Measurements from ENCODE around the gene PTCD3. TPM values are rescaled to one million over a fixed set of nuclear protein-coding genes. Genes with fewer than 3 reads are reported as not detected.

Gene PTCD3
- polyA plus RNA-seq, 1 donor from 2014 or later: 214 TPM

GRCh38 chr2:86171295-86171694, 65.3 kb downstream of the PTCD3 start:
- no peak overlapping the region for H3K4me2 ChIP-seq (ENCODE audit: low read length)
- no peak overlapping the region for H3K9ac ChIP-seq (ENCODE audit: low read length)
- H2AFZ ChIP-seq (ENCODE audit: low read depth, low read length): no peak overlapping the region
- TF ChIP-seq MXI1 (conservative IDR thresholded peaks at IDR 0.05; ENCODE audit: poor library complexity, severe bottlenecking) (no peak), POLR2AphosphoS5 (IDR thresholded peaks at IDR 0.05) (no peak), REST (IDR thresholded peaks at IDR 0.05; ENCODE audit: borderline replicate concordance) (no peak), CTCF (IDR thresholded peaks at IDR 0.05; ENCODE audit: poor library complexity, severe bottlenecking) (no peak), RAD21 (conservative IDR thresholded peaks at IDR 0.05) (no peak), EP300 (conservative IDR thresholded peaks at IDR 0.05; ENCODE audit: poor library complexity, severe bottlenecking) (no peak), TAF1 (IDR thresholded peaks at IDR 0.05; ENCODE audit: low read depth) (no peak), EZH2 (IDR thresholded peaks at IDR 0.05; ENCODE audit: borderline replicate concordance, insufficient read depth, low read length, poor library complexity, severe bottlenecking) (no peak), SMC3 (conservative IDR thresholded peaks at IDR 0.05; ENCODE audit: poor library complexity) (no peak)
- no peaks in the 10 kb centered on the region for H3K27me3 ChIP-seq (ENCODE audit: insufficient read depth, low read depth, low read length)
- H3K36me3 ChIP-seq (ENCODE audit: insufficient read depth, low read length): peaks cover 4% of the 10 kb centered on the region
- no peaks in the 10 kb centered on the region for H3K9me2 ChIP-seq (ENCODE audit: insufficient read depth, low read length)
- no peaks in the 10 kb centered on the region for H4K20me1 ChIP-seq (ENCODE audit: insufficient read depth)
- no peak overlapping the region for H3K27ac ChIP-seq (ENCODE audit: low read length)
- H3K4me3 ChIP-seq (ENCODE audit: low read length): no peak overlapping the region
- H3K79me2 ChIP-seq (replicated peaks; ENCODE audit: insufficient read depth, low read length): no peaks in the 10 kb centered on the region
- no peaks in the 10 kb centered on the region for H3K9me3 ChIP-seq (ENCODE audit: low read length)
- no peaks in the 10 kb centered on the region for H3F3A ChIP-seq (ENCODE audit: insufficient read depth, low read length, poor library complexity, severe bottlenecking)

GRCh38 chr2:86172610-86173009, 66.6 kb downstream of the PTCD3 start:
- no peaks in the 10 kb centered on the region for H3F3A ChIP-seq (ENCODE audit: insufficient read depth, low read length, poor library complexity, severe bottlenecking)
- H3K79me2 ChIP-seq (replicated peaks; ENCODE audit: insufficient read depth, low read length): no peaks in the 10 kb centered on the region
- no peak overlapping the region for H2AFZ ChIP-seq (ENCODE audit: low read depth, low read length)
- no peaks in the 10 kb centered on the region for H3K27me3 ChIP-seq (ENCODE audit: insufficient read depth, low read depth, low read length)
- no peaks in the 10 kb centered on the region for H3K9me2 ChIP-seq (ENCODE audit: insufficient read depth, low read length)
- no peak overlapping the region for H3K9ac ChIP-seq (ENCODE audit: low read length)
- H3K27ac ChIP-seq (ENCODE audit: low read length): no peak overlapping the region
- H4K20me1 ChIP-seq (ENCODE audit: insufficient read depth): no peaks in the 10 kb centered on the region
- H3K4me2 ChIP-seq (ENCODE audit: low read length): no peak overlapping the region
- TF ChIP-seq POLR2AphosphoS5 (IDR thresholded peaks at IDR 0.05): no peak
- TF ChIP-seq EP300 (conservative IDR thresholded peaks at IDR 0.05; ENCODE audit: poor library complexity, severe bottlenecking): no peak
- no peak for TF ChIP-seq SMC3 (conservative IDR thresholded peaks at IDR 0.05; ENCODE audit: poor library complexity)
- no peak for TF ChIP-seq REST (IDR thresholded peaks at IDR 0.05; ENCODE audit: borderline replicate concordance)
- TF ChIP-seq CTCF (IDR thresholded peaks at IDR 0.05; ENCODE audit: poor library complexity, severe bottlenecking): no peak
- no peak for TF ChIP-seq TAF1 (IDR thresholded peaks at IDR 0.05; ENCODE audit: low read depth)
- TF ChIP-seq EZH2 (IDR thresholded peaks at IDR 0.05; ENCODE audit: borderline replicate concordance, insufficient read depth, low read length, poor library complexity, severe bottlenecking): no peak
- TF ChIP-seq RAD21 (conservative IDR thresholded peaks at IDR 0.05): no peak
- TF ChIP-seq MXI1 (conservative IDR thresholded peaks at IDR 0.05; ENCODE audit: poor library complexity, severe bottlenecking): no peak
- no peaks in the 10 kb centered on the region for H3K9me3 ChIP-seq (ENCODE audit: low read length)
- H3K36me3 ChIP-seq (ENCODE audit: insufficient read depth, low read length): peaks cover 4% of the 10 kb centered on the region
- no peak overlapping the region for H3K4me3 ChIP-seq (ENCODE audit: low read length)
